HK-2 (cell line): ENCODE data around the gene GIMAP4.
"Not testable (repeated sequence)": the region's sequence is repeated elsewhere in the genome, so short reads cannot be mapped to it uniquely, and the experiment has no call there.

Experiments
- DNase-seq: peaks from one replicate; pipeline ENCODE4 v3.0.0-alpha.2; 2018; ENCODE audit not compliant: unreplicated experiment

GIMAP4 gene

DNA sequence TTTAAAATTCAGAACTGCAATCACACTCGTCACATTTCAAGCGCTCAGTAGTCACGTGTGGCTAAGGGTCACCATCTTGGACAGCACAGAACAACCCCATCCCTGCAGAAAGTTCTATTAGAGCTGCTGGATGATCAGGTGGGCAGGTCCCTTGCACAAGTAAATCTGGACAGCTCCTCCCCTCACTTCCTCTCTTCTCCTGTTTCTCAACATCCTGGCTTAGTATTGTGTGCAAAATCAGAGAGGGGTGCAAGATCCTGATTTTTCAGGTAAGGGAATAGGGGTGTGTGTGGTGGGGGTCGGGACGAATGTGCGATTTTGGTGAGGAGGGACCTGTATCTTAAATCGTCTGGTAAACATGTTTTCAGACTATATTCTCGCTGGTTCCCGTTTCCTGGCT is at the start of gene GIMAP4:
TSS of gene GIMAP4 (plus strand) at position 222 of the 400 bp plus-strand sequence. CDS start 2,512 bp downstream, outside the sequence.
- DNase-seq, result no peak

DNA sequence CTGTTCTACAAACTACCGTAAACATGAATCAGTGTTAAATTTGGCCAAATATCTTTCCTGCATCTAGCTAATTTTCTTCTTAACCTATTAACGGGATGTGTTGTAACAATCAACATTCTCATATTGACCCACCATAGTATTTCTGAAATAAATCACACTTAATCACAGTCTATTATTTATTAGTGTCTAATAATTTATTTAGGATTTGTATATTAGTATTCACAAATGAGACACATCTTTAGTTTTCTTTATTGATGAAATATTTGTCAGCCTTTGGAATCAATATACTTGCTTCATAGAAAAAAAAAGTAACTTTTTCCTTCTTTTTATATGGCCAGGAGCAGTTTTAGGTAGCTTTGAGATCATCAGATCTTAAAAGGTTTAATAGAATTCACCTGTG is 47.9 kb upstream of the GIMAP4 start:
- no peak for DNase-seq

DNA sequence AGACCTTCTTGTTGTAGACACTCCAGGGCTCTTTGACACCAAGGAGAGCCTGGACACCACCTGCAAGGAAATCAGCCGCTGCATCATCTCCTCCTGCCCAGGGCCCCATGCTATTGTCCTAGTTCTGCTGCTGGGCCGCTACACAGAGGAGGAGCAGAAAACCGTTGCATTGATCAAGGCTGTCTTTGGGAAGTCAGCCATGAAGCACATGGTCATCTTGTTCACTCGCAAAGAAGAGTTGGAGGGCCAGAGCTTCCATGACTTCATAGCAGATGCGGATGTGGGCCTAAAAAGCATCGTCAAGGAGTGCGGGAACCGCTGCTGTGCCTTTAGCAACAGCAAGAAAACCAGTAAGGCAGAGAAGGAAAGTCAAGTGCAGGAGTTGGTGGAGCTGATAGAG is 47.0 kb upstream of the GIMAP4 start:
- no peak for DNase-seq

DNA sequence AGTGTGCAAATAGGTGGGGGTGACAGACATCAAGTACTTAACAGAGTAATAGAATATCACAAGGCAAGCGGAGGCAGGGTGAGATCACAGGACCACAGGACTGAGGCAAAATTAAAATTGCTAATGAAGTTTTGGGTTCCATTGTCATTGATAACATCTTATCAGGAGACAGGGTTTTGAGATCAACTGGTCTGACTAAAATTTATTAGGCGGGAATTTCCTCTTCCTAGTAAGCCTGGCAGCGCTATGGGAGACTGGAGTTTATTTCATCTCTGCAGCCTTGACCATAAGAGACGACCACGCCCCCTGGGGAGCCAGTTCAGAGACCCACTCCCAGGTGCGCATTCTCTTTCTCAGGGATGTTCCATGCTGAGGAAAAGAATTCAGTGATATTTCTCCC is 44.3 kb upstream of the GIMAP4 start:
- DNase-seq, result not testable (repeated sequence)

DNA sequence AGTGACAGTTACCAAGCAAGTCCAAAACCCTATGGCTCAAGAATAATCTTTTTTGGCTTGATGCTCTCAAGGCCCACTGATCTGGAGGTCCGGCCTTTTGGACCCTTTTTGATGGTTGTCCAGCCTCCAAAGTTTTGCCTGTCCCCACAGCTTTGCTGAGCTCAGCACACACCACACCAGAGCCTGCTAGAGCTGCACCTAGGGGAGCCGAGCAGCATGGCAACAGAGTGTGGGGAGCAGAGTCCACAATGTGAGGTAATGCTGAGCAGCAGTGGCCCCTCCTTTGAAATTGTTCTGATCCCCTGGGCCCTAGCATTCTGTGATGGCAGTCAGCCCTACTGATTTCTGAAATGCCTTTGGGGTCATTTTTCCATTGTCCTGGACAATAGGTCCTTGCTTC is 43.2 kb upstream of the GIMAP4 start:
- DNase-seq, result no peak

DNA sequence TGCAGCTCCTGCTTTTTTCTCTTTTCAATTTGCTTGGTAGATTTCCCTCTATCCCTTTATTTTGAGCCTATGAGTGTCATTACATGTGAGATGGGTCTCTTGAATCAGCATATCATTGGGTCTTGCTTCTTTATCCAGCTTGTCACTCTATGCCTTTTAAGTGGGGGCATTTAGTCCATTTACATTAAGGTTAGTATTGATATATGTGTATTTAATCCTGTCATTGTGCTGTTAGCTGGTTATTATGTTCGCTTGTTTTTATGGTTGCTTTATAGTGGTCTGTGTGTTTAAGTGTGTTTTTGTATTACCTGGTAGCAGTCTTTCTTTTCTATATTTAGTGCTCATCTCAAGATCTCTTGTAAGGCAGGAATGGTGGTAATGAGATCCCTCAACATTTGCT is 35.5 kb upstream of the GIMAP4 start:
- DNase-seq, result no peak

DNA sequence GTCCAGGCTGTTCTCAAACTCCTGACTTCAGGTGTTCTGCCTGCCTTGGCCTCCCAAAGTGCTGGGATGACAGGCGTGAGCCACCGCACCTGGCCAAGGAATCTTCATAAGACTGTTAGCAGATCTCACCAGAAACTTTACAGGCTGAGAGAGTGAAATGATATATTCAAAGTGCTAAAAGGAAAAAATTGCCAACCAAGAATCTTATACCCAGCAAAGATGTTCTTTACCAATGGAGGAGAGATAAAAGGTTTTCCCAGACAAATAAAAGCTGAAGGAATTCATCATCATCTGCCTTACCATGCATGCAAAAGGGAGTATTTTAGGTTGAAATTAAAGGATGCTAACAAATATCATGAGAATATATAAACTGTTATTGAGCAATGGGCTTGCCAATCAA is 28.9 kb upstream of the GIMAP4 start:
- DNase-seq, result no peak

DNA sequence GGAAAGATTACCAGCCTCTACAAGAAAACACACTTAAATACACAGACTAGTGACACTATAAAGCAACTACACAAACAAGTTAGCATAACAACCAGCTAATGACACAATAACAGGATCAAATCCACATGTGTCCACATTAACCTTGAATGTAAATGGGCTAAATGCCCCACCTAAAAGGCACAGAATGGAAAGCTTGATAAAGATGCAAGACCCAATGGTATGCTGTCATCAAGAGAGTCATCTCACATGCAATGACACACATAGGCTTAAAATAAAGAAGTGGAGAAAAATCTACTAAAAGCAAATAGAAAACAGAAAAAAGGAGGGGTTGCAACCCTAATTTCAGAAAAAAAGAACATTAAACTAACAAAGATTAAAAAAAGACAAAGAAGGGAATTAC is 14.0 kb upstream of the GIMAP4 start:
- DNase-seq, result no peak

DNA sequence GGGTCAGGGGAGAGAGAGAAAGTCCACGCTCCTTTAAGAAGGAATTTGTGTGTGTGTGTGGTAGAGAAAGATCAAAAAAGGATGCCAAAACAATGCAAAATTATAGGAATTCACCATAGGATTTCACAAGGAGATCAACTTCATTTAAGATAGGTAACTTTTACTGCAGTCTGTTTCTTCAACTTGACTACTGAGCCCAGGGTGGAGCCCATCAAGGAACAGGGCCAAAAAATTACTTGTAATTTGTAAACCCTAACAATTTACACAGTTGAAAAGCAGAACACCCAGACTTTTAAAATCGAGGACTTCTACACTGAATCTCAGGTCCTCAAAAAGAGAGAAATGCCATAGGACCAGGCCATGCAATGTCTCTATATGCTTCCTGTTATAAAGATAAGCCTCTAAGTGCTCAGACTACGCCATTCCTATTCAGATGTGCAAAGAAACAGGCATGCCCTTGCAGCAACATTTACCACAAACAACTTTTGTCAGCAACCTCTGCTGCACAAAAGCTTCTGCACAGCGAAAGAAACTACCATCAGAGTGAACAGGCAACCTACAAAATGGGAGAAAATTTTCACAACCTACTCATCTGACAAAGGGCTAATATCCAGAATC is 10.6 kb upstream of the GIMAP4 start:
- DNase-seq, result no peak

DNA sequence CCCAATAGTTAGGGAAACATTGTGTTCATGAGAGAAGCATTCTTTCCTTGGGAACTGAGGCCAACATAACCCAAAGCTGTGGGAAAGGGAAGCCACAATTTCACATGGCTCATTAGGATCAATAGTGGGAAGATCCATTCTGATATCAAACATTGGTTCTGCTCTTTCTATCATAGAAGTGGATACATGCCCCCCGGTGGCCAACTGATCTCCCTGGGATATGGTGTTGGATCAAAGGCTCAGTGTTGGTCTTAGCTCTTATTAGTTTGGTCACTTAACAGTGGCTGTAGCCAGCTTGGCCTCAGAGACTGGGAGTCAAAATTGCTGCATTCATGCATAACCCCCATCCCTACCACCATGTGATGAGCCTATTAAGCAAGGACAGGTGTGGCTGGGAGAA is 6.7 kb upstream of the GIMAP4 start:
- no peak for DNase-seq

DNA sequence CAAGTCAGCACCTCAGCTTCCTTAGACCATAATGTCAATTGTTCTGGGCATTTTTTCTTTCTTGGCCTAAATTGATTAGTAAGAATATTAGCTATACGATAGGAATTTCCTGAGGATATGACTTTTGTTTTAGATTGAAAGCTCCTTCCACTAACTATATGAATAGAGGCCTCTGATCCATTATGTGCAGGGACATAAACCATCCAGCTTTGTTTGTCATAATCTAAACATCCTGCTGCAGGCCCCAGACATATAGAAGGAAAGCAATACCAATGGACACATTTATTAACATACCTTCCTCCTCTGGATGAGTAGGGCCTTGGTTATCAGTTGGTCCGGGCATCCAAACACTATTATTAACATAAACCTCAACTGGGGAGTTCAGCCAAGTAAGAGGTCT is 4.3 kb upstream of the GIMAP4 start:
- DNase-seq, result no peak

DNA sequence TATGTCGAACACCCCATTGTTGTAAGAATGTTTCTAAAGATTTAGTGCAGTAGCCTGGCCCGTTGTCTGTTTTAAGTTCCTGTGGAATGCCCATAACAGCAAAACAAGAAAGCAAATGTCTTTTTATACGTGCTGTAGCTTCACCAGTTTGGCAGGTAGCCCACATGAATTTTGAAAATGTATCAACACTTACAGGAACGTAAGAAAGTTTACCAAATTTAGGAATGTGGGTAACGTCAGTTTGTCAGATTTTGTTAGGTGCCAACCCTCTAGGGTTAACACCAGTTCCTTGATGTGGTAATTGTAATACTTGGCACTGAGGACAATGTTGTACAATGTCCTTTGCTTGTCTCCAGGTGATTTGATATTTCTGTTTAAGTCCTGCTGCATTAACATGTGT is 3.2 kb upstream of the GIMAP4 start:
- DNase-seq, result no peak

DNA sequence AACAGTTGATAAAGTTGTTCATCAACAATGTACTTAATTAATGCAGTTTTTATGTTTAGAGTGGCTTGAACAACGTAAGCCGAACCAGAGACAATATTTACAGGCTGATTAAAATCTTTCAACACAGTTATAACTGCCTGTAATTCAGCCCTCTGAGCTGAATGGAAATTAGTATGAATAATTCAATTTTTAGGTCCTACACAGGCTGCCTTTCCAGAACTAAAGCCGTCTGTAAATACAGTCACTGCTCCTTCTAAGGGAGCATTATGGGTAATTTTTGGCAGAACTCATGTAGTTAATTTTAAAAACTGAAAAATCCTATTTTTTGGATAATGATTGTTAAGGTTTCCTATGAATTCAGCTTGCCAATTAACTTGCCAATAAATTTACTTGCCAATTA is 2.6 kb upstream of the GIMAP4 start:
- DNase-seq, result no peak

DNA sequence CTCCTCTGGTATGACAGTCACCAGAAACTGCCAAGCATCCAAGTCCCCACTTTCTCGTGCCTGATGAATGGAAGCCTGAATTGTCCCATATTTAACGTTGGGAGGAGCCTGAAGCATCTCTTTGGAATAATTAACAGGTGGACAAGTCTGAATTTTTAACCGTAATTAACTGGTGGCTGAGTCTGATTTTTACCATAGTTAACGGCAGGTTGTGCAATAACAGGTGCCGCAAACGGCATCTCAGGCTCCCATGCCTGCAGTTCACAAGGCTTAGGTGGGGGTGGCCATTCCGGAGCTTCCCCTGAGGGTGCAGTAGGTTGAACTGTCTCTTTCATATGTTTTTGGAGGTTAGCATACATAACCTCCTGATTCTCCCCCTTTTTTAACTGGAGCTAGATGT is 2.0 kb upstream of the GIMAP4 start:
- DNase-seq, result no peak

DNA sequence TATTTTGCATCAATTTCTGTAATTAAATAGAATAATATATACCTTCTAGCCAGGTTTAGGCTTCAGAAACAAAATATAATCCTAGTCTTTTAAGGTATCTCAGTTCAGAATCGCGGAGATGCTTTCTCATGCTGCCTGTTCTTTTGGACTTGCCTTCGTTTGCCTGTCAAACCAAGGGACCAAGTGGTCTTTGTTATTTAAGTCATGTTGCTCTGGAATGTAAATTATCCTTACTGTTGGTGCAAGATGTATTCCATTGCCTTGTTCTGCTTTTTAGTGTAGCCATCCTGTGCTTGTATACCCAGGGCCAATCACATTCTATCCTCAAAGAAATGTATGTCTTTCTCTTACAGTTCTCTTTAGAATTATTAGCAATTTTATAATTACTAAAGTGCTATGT is 1.1 kb upstream of the GIMAP4 start:
- DNase-seq, result no peak

DNA sequence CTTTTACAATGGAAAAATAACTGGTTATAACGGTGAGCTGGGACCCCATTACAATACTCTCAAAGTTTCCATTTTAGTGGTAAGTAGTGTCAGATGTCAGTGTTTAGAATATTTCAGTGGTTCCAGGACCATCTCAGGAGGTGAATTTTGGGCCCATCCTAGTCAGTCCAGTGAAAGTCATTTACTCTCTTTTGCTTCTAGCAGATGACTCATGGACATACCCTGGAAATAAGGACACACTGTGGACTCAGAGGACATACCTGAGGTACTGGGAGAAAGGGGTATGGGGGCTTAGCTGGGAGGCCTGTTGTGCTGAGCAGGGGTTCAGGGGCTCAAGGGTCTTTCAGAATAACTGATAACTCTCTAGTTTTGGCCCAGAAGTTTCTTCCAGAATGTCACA is 618 bp upstream of the GIMAP4 start:
- no peak for DNase-seq

DNA sequence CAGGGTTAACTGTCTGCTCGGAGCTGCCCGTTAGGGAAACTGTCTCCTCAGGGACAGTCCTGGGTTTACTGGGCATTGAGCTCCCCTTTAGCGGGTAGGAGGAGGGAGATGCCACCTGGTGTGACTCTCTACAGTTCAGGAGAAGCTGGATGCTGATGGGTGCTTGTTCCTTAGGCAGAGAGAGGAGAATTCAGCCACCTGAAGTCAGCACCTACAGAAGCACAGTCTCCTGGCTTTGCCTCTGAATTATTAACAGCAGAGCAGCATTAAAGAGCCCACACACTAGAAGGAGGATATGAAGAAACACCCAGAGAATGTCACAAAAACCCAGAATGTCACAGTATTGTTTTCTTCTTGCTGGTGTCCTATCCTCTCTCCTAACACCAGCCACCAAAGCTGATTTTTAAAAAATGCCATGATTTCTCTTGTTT is 696 bp downstream of the GIMAP4 start:
- no peak for DNase-seq

DNA sequence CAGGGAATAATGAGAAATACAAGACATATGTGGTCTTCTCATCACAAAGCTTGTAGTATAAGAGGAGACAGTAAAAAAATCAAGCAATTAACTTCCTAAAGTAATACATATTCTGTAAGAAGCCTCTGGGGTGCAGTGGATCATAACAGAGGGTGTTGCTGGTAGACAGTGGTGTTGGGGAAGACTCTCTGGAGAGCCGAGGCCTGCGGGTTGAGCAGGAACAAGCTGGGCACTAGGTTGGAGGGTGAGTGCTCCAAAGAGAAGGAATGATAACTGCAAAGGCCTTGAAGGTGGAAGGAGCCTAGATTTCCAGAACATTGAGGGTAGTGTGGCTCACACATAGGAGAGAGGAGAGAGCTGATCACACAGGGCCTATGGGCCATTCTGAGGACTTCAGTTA is 1.5 kb downstream of the GIMAP4 start:
- DNase-seq, result no peak

DNA sequence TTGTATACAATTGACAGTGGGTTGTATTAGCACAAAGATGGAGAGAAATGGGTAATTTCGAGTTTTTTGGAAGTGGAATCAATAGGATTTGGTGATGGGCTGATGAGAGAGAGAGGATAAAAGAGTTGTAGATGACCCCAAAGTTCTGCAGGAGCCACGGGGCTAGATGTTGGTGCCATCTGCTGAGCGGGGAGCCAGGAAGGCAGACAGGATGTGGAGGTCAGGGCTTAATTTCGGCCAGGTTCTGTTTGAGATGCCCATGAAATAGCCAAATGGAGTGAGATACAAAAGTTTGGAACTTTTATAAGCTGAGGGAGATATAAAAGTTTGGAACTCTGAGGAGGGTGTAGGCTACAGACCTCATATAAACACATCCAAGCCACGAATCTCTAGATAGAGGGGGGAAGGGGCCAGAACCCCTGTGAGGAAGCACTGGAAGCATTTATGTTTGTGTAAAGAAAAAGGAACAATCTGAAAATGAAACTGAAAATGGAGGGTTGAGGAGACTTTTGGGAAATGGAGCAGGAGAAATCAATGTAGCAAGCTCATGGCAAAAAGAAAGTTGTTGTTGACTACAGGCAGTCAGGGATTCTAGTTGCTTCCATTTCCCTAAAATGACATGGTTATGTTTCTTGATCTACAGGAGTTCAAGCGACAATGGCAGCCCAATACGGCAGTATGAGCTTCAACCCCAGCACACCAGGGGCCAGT is 2.2 kb downstream of the GIMAP4 start:
- DNase-seq, result no peak

DNA sequence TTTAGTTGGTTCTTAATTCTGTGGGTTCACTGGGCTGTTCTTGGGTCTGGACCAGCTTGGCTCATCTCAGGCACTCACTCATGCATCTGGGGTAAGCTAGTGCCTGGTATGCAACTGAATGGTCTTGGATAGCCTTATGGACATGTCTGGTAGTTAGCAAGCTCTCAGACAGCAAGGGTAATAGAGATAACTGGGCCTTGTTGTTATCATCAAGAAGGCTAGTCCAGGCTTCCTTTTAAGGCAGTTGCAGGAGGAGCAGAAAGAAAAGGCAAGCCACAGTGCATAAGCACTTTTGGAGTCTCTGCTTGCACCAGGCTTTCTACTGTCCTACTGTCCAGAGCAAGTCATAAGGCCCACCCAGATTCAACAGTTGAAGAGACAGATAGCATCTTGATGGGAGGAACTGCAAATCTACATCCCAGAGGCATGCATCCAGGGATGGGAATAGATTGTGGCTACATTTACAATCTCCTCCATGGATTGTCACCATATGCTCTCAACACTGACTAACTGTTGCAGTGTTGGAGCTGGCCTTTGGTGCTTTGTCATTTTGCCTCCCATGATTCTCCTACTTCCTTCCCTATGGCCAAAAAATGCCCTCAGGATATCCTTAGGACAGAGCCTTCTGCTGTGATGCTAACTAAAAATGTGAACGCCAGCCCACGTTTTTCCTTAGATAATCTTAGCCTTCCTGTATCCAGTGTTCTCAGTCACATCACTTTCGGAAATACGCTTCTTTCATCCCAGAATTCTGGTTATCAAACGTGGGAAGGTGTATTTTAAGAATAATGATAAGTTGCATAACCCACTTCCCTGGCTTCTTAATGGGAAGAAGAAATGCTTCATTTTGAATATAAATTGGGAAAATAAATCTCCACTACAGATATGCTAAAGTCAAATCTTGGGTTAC is 3.6 kb downstream of the GIMAP4 start:
- DNase-seq, result no peak

DNA sequence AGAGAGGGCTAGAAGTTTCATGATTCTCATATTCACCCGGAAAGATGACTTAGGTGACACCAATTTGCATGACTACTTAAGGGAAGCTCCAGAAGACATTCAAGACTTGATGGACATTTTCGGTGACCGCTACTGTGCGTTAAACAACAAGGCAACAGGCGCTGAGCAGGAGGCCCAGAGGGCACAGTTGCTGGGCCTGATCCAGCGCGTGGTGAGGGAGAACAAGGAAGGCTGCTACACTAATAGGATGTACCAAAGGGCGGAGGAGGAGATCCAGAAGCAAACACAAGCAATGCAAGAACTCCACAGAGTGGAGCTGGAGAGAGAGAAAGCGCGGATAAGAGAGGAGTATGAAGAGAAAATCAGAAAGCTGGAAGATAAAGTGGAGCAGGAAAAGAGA is 5.3 kb downstream of the GIMAP4 start:
- DNase-seq, result no peak

DNA sequence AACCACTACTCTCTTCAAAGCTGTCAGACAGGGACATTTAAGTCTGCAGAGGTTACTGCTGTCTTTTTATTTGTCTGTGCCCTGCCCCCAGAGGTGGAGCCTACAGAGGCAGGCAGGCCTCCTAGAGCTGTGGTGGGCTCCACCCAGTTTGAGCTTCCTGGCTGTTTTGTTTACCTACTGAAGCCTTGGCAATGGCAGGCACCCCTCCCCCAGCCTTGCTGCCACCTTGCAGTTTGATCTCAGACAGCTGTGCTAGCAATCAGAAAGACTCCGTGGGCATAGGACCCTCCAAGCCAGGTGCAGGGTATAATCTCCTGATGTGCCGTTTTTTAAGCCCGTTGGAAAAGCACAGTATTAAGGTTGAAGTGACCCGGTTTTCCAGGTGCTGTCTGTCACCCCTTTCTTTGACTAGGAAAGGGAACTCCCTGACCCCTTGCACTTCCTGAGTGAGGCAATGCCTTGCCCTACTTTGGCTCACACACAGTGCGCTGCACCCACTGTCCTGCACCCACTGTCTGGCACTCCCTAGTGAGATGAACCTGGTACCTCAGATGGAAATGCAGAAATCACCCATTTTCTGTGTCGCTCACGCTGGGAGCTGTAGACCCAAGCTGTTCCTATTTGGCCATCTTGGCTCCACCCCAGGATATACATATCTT is 12.9 kb downstream of the GIMAP4 start:
- DNase-seq, result not testable (repeated sequence)
